Measurements from ENCODE around the gene AGBL3.

Gene AGBL3

DNA sequence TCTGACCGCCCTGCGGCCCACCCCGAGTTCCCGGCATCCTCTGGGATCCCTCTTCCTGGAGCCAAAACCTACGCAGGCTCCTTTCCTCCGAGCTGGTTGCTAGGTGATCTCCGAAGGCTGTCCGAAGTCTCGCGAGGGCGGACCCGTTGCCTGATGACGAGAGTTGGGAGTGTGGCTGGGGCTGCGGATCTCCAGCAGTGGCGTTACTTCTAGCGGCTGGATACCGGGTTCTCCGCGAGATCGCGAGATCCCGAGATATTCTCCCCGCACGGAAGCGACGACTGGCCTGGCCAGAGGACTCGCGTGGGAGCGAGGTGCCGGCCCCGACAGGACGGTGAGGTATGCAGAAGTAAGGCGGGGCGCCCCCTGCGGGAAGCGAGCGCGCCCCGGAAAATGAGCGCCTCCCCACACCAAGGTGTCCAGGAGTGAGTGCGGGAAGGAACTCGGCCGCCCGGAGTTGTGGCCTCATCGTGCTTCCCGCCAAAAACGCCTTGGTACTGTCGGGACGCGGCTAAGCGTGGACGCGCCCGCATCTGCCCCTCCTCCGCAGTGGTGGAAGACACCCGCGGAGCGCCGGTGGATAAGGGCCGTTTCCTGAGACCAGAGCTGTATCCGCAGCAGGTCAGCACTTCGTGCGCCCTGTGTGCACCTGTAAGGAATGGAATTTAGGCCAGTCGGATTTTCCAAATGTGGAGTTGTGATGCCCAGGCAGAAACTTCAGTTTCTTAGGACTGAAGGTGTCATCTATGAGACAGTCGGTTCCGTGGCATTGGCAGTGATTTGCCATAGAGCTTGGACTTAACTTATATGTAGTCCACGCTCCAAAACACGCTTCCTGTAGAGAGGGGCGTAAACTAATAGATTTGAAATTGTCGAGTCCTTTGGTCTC lies at the start of gene AGBL3:
Gene AGBL3 (plus strand): TSS at position 146 of the 889 bp plus-strand sequence. CDS start 1,426 bp downstream, outside the sequence.
- DNase-seq (ENCODE audit: low spot score): peak; percentile 87

DNA sequence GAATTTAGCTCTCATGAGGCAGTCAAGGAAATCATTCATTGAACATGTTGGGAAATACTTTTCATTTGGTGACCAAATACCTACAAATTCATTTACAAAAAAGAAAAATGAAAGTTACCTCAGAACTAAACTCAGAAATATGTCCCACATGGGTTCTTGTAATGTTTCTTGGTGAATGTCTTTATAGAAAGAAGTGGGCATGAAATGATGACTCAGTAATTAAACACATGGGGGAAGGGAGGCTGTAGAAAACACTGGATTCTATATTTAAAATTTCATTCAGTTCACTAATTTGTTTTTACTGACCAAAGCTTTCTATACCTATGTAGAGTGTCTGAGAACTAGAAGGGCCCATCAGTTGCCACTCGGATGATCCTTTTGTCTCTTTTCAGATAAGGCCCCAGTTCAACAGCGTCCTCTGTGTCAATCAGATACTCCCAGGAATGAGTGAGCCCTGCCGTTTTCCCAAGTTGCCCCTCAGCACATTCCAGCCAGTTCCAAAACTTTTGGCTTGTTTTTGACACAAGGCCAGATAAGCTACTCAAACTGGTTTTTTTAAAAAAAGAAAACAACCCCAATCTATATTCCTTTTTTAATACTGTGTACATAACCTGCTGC lies 49.3 kb upstream of the AGBL3 start:
- no peak for DNase-seq (ENCODE audit: low spot score)

DNA sequence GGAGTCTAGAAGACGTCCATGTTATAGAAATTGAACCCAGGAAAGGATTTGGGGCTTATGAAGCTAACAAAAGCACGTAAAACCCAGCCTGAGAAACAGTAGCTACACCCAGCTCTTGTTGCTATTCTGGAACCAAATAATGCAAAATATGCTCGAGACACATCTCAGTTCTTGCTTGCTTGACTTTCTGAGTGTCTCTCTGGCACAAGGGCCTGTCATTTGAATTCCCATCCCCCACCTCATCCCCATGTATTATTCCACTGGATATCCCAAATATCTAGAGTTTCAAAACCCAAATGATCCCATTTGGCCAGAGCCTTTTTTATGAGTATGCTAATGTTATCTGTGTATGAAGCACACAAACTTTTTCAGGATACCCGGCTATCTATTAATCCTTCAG lies 48.2 kb upstream of the AGBL3 start:
- no peak for DNase-seq (ENCODE audit: low spot score)

DNA sequence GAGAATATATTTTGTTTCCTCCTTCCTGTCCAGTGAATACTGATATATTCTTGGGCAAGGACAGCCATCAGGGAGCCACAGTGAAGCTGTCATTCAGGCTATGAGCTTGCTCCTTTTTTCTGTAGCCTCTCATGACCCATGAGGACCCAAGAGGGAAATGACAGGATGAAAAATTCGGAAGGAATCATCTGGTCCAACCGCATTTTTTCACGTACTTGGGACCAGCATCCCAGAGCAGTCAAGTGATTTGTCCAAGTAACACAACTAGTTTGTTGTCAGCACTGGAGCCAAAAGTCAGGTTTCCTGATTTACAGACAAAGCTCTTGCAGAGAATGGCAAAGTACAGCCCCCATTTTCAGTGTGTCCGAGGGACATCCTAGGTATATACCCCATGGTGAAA lies 47.2 kb upstream of the AGBL3 start:
- no peak for DNase-seq (ENCODE audit: low spot score)

DNA sequence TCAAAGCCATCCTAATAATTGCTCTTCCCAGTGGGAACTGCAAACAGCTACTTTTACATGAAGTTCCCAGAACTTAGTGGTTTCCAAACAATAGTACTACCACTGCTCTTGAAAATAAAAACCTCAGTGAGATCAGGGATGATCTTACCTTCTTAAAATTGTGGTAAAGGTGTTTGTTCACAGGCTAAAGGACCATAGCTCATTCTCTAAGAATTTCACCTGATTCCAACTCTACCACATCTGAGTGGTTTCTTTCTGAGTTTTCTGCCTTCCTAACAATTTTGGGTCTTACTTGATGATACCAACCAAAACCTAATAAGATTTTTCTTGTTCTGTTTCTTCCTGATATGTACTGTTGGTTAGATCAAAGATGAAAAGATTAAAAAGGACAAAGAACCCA lies 45.6 kb upstream of the AGBL3 start:
- DNase-seq (ENCODE audit: low spot score): no peak

DNA sequence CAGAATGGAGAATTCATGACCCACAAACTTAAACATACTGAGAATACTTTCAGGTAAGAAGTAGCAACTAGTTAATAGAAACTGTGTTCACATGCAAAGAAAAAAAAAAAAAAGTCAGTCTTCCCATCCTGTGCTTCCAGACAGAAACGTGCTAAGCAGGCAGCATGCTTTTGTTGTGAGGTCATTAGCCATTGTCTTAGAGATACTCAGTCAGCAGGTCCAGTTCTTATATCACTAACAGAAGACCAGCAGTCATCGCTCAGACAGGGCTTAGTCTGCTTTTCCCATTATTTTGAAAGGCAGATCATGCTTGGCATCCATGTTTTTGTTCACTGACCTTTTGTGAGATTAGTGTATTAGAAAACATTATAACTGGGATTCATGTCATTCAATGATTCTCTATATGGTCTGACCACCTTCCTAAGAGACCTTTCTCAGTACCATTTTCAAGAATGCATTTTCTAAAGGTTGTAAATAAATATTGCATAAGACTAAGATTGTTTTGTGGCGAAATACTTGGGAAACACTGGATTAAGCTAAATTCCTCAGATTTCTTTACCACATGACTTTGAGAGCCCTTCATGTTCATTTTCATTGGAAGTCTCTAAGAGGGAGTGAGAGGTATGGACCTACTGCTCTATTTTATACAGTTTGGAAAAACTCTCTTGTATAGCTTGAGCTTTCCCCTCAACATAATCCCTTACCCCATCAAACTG lies 45.0 kb upstream of the AGBL3 start:
- DNase-seq (ENCODE audit: low spot score): no peak

DNA sequence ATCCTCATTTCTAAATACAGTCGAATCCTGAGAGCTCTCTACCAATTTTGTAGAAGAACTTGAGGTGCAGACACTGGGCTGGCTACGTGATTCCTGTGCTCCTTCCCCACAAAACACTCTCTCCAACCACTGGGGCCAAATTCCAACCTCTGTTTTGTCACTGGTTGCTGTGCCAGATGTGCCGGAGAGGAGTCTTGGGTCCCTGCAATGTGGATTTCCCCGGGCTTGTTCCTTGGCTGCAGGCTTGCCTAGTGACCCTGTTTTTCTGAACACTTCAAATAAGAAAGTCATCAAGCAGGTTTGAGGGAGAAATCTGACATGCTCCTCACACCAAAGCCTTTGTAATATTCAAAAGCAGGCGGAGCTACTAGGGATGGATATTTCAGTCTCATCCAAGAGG lies 44.4 kb upstream of the AGBL3 start:
- DNase-seq (ENCODE audit: low spot score): no peak

DNA sequence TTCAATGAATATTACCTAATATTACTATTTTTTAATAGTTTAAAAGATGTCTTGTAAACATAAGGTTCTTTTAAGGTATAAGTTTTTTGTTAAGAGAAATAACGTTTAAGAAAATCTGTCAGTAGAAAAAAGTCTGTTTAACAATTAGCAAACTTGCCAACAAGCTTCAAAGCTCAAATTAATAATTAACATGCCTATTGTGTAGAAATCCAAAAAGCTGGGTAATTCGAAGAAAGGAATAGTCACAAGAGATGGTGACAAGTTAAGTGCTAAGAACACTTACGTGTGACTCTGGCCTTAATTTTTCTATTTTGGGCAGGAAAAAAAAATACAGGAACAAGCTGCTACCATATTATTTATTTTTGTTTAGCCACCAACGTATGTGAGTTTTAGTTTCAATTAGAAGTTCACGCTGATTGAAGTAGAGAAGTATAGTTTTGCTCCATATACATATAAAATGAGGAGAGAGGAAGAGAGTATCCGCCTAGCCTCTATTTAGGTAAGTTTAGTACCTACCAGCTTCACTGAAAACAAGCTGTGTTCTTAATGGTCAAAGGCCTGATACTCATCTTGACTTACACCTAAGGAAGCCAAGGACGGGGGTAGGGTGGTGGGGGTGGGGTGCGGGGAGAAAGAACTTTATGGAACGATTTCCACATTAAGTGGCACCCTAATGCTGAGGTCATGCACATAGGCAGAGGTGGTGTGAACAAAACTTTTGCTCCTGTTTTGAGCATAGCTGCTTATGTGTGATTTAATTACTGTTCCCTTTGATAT lies 43.4 kb upstream of the AGBL3 start:
- no peak for DNase-seq (ENCODE audit: low spot score)

DNA sequence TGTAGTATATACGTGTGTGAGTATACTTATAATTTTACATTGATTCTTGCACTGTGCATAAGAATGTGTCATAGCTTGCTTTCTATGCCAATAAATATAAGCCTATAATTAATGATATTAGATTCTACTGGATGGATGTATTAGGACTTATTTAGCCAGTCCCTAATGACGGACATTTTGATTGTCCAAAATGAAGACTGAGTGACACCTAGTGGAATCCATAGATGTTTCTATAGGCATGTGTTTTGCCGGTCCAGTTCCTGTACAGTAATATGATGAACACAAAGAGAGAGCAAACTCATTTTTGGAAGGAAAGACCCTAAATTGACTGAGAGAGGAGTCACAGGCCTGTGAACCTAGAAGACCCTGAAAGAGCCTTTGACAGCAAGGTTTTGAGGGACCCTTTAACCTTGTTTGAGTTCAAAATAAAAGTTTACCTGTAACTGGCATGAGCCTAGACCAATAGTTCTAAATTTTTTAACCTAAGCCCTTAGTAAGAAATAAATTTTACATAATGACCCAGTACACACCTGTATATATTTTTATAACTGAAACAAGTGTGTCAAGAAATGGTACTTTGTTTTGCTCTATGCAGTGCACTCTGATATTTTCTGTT lies 42.4 kb upstream of the AGBL3 start:
- DNase-seq (ENCODE audit: low spot score): no peak

DNA sequence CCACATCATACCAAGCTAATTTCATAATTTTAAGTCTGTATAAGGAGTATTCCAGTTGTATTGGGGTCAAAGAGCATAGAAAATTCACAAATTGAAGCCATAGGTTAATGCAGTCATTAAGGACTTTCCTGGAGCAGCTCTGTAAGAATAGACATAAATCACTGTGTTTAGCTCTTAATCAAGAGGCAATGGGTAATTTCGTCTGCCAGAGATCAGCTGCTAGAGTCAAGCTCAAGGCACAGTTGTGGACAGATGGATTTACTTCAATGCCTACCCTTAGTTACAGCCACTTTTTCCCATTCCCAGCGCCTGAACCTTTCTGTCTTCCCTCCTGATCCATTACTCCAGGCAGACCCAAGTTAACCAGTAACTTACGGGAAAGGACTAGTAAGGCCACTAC lies 40.6 kb upstream of the AGBL3 start:
- no peak for DNase-seq (ENCODE audit: low spot score)

DNA sequence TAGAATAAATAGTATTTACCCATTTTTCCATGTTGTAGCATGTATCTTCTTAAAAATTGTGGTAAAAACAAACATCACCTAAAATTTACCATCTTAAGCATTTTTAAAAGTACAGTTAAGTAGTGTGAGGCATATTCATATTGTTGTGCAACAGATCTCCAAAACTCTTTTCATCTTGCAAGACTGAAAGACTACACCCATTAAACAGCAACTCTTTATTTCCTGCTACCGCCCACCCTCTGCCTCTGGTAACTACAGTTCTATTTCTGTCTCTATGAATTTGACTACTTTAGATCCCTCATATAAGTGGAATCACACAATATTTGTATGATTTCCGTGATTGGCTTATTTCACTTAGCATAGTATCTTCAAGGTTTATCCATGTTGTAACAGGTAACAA lies 40.0 kb upstream of the AGBL3 start:
- DNase-seq (ENCODE audit: low spot score): no peak

DNA sequence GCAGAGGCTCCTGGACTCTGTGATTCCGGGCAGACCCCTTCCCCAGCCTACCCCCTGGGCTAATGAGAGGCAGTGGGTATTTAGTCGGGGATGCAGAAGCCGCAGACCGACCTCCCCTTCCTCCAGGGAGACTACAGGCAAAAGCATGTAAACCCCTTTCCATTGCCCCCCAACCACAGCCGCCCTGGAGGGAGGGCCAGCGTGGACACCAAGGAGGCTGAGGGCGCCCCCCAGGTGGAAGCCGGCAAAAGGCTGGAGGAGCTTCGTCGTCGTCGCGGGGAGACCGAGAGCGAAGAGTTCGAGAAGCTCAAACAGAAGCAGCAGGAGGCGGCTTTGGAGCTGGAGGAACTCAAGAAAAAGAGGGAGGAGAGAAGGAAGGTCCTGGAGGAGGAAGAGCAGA lies 39.0 kb upstream of the AGBL3 start:
- DNase-seq (ENCODE audit: low spot score): no peak

DNA sequence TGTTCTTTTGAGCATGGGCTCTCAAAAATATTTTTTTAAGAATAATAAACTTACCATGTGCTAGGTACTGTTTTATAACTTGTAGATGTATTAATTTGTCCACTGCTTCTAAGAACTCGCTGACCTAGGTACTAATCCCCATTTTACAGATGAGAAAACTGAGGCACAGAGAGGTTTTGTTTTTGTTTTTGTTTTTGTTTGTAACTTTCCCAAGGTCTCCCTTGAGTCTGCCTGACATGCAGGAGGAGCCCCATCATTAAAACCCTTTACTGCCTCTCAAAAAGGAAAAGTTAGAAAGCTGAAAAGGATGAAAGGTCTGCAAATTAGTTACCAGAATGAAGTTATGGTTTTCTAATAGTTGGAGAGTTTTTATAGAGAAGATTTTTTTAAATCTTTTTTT lies 38.5 kb upstream of the AGBL3 start:
- DNase-seq (ENCODE audit: low spot score): no peak

DNA sequence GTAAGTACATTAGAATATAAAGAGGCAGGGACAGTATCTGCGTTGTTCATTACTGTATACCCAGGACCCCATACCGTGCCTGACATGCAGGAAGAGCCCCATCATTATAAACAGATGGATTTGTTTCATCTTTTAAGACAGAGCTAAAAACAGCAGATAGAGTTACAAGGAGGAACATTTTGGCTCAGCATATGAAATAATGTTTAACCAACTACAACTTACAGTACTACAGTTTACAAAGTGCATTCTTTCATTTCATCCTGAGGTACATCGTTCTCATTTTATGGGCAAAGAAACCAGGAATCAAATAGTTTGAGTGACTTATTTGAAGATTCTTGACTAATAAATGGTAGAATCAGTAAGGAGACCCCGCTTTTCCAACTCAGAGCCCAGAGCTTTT lies 38.1 kb upstream of the AGBL3 start:
- DNase-seq (ENCODE audit: low spot score): no peak

DNA sequence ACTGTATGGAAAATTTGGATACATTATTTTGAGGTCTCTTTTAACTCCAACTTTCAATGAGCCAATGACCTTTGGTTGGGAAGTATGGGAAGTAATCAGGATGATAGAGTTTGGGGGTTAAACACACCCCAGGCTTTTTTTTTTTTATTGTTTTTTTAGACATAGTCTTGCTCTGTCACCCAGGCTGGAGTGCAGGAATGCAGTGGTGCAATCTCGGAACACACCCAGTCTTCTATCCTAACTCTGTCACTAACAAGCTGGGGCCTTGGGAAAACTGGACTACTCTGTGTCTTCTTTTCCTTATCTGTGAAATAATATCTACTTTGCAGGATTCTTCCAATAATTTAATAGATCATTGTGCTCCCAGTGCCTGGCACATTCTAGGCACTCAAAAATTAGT lies 37.6 kb upstream of the AGBL3 start:
- no peak for DNase-seq (ENCODE audit: low spot score)

DNA sequence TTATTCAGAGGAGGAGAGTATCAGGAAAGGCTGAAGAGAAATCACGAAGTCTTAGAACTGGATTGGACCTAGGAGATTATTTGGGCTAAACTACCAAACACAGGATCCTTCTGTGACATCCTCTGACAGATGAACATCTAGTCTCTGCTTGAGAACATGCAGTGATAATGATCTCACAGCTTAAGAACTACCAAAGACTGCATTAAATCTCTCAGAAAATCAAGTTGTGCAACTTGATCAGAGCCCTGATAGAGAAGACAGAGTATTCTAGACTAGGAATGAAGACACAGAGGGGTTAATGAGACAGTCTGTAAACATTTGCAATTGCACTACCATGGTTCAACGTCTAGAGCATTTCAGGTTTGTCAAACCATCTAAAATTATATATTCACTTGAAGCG lies 37.1 kb upstream of the AGBL3 start:
- DNase-seq (ENCODE audit: low spot score): no peak

DNA sequence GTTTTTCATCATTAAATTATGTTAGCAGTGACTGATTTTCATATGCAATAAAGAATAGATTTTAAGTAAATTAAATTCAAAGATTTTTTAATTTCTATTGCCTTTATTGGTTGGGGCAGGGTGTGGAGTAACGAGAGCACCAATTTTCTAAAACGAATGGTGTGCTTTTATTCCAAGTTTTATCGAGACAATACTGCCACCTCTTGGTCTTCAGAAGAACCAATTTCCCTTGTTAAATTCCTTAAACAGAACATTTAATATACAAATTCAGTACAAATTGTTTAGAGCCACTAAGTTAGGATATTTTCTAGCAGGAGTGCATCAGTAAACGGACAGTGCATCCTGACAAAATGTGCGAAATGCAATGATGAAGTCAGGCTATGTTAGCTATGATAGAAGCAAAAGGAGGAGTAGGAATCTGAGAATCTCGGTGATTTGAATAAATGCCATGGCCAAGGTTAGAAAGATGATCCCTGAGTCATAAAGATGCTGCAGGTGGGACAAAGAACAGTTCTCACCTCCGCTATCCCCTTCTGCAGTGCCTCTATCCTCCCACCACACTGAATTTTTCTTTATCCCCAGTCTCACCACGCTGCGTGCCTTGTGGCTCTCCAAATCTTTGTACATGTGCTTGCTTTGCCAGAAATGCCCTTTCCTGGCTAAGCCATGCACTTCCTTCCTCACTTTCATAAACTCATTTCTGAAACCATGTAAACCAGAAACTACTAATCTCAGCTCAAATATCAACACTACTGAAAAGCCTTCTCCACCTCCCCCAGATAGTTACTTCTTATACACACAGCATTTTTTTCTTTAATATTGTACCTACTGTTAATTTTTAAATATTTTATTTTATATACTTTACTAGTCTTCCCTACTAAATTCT lies 31.9 kb upstream of the AGBL3 start:
- DNase-seq (ENCODE audit: low spot score): peak; percentile 7

DNA sequence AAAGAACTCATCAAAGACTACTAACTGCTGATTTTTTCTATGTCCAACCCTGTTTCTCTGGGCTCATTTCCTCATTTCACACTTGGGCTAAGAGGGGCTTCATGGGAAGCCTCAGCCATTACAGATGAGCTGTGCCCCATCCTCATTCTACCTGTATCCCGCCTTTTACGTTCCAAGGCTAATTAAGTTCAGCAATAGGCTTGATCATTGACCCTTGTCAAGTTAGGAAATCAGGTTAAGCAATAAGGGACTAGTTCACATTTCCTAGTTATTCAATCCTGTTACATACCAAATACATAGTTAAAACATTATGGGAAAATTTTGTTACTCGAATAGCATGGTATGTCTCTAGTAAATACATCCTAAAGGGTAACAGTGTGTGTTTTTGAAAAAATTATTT lies 29.3 kb upstream of the AGBL3 start:
- no peak for DNase-seq (ENCODE audit: low spot score)

DNA sequence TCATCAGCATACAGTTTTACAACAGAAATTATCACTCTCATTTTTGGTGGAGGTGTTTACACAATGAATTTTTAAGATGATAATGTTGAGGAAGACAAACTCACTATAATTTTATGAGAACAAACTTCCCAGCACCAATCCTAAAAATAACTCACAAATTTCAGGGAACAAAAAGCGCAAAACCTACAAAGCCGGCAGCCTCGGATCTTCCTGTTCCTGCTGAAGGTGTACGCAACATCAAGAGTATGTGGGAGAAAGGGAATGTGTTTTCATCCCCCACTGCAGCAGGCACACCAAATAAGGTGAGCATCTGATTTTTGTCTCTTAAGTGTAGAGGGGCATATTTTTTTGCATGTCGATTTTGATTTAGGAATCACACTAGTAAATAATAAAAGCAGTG lies 26.5 kb upstream of the AGBL3 start:
- DNase-seq (ENCODE audit: low spot score): no peak

DNA sequence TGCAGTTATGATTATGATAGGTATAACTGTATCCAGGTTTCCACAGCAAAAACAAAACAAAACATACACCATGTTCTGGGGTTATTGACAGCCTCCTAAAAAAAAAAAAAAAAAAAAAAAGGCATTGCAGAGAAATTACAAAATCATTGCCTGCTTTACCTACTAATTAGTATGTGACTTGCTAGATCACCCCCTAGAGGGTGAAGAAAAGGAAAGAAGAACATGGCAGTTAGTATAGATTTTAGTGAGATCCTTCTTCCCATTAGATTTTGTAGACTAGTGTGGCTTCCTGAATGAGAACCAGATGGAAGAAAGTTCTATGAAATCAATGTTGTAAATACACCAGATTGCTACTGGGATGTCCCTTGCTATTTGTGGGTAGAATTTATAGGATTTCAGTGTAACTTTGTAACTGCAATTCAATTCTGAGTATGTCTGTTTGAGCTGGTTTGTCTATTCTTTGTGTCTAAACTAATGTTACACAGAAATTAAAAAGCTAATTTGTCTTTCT lies 24.0 kb upstream of the AGBL3 start:
- DNase-seq (ENCODE audit: low spot score): no peak

DNA sequence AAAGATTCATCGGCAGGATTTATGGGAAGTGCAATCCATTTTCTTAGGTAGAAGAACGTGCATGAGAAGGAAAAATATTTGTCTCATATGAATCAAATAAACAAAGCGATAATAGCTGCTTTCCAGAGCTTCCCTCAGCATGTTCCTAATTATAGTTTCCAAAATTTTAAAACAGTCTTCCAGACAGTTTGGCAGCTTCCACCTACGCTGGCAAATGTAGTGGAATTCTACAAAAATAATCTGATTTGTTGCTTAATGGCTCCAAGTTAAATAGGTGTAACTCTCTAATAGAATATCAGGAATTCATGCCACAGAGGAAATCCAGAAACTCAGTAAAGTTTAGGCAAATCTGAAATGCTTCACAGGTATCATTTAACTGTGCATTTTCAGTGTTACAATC lies 23.3 kb upstream of the AGBL3 start:
- no peak for DNase-seq (ENCODE audit: low spot score)
